ENCODE measurements around the gene MAN1C1. TPM values are rescaled to one million over a fixed set of nuclear protein-coding genes. Genes with fewer than 3 reads are reported as not detected.

MAN1C1 gene
- total and polyA plus RNA-seq, 9 of the 15 experiments (the other 6 are each of a cell fraction or from before 2014, with no cell fraction given) = 0.04 to 0.44 (median 0.10) TPM; not detected in 3

DNA sequence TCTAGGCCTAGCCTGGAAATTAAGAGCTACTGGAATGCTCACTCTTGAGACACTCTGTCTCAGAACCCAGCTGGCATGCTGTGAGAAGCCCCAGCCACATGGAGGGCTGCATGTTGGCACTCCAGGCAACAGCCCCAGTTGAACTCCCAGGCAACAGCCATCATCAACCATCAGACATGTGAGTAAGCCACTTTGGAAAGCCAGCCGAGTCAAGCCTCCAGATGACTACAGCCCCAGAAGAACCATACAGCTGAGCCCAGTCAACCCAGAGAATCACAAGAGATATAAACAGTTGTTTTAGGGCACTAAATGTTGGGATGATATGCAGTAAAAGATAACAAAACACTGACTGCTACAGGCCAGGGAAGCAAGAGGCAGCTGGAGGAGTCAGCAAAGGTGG, 17.7 kb upstream of the MAN1C1 start (continued):
- TF ChIP-seq PHTF2 (CRISPR knock-in tag; IDR thresholded peaks at IDR 0.05) (no peak), PRPF4 (IDR thresholded peaks at IDR 0.05; ENCODE audit: insufficient read depth, low read depth, low read length, poor library complexity, severe bottlenecking) (no peak), NCOA2 (IDR thresholded peaks at IDR 0.05; ENCODE audit: partially characterized antibody in 2 of 2) (no peak), NEUROD1 (IDR thresholded peaks at IDR 0.05; ENCODE audit: borderline replicate concordance, low read depth, low read length, partially characterized antibody) (no peak), GABPB1 (CRISPR knock-in tag; IDR thresholded peaks at IDR 0.05) (no peak)

DNA sequence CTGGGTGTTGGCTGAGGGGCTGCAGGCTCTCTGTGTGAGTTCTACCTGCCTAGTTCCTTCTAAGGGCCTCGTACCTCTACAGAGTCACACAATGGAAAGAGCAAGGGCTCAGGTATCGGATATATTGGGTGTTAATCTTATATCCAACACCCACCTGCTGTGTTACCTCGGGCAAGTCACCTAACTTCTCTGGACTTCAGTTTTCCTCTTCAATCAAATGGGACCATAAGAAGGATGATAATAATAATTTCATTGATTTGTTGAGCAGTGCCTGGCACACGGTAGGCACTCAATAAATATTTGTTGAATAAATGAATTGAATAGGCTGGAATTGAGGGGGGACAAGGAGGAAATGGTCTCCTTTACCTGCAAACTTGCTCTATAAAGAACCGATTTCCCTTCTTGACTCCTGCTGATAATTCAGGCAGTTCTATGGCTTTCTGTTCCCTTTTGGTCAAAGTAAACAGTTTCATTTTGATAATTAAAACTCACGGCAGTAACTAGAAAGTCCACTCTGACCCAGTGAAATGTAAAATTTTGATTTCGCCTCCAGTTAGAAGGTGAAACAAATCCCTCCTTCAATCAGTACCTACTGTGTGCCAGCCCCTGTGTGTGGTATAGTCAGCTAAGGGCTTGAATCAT, 16.5 kb upstream of the MAN1C1 start:
- TF ChIP-seq ZNF282 (CRISPR knock-in tag; IDR thresholded peaks at IDR 0.05) = no peak
- TF ChIP-seq NR4A1 (CRISPR knock-in tag; IDR thresholded peaks at IDR 0.05) = no peak
- TF ChIP-seq NR4A1 (tag; IDR thresholded peaks at IDR 0.05) = no peak
- TF ChIP-seq RBM25 (IDR thresholded peaks at IDR 0.05; ENCODE audit: low read depth, low read length, severe bottlenecking) = peak; percentile 76
- peak; percentile 55; the same call in 1 of the 2 replicates for TF ChIP-seq BCOR (IDR thresholded peaks at IDR 0.05)
- peak; percentile 57 for TF ChIP-seq ZFP36 (IDR thresholded peaks at IDR 0.05; ENCODE audit: low read depth, low read length, partially characterized antibody)
- peaks cover 42 to 47% of the 10 kb centered on the region in 2 experiments for H3K27me3 ChIP-seq (ENCODE audit: control insufficient read depth in 2 of 2, insufficient read depth in 2 of 2, low read length in 2 of 2)
- H2AFZ ChIP-seq (ENCODE audit: low read depth, low read length) = no peak overlapping the region
- peaks cover 8% of the 10 kb centered on the region; the same call in 1 of the 2 replicates for H4K20me1 ChIP-seq (replicated peaks; ENCODE audit: control insufficient read depth, insufficient read depth, low read length)
- FAIRE-seq (no peak), DNase-seq (ENCODE audit: extremely low read depth in 1 of 4, low spot score in 3 of 4) (no peak), ATAC-seq (no peak)
- POLR2A ChIA-PET = no interaction called here
- H3K4me2 ChIP-seq (ENCODE audit: insufficient read depth, low read length) = no peak overlapping the region
- H3K9me1 ChIP-seq (ENCODE audit: control insufficient read depth, insufficient read depth, low read length) = no peaks in the 10 kb centered on the region
- no peak overlapping the region for H3K9ac ChIP-seq (ENCODE audit: insufficient read depth in 1 of 2, low read depth in 2 of 2, low read length in 2 of 2)
- no peaks in the 10 kb centered on the region for H3K9me3 ChIP-seq (replicated peaks; ENCODE audit: control insufficient read depth, insufficient read depth, low read depth, low read length)
- BruUV-seq (replicated peaks) = no TSS peak
- H3K27ac ChIP-seq (ENCODE audit: extremely low read depth, low read depth, low read length) = no peak overlapping the region
- CTCF ChIA-PET (ENCODE audit: low intra/inter-chr PET ratio) = no interaction called here
- H3K79me2 ChIP-seq (ENCODE audit: control insufficient read depth, insufficient read depth, low read length) = no peaks in the 10 kb centered on the region
- WGBS (ENCODE audit: insufficient coverage, low coverage, missing lambda C conversion rate) = under 1% methylated on average over 7 of the region's 7 CpGs
- H3K4me3 ChIP-seq = no peak overlapping the region
- no peaks in the 10 kb centered on the region for H3K4me1 ChIP-seq (replicated peaks in 1 of 2; ENCODE audit: control insufficient read depth in 2 of 2, insufficient read depth in 2 of 2, low read length in 2 of 2)
- in situ Hi-C loops (cut with MboI) = no loop called here
- intact Hi-C loops (cut with micrococcal nuclease) = no loop called here
- H3K36me3 ChIP-seq (ENCODE audit: control insufficient read depth, insufficient read depth, low read length) = no peaks in the 10 kb centered on the region
